Neural crest cell (in vitro differentiated cells): ENCODE results near the gene ZNF837. TPM values are rescaled to one million over a fixed set of nuclear protein-coding genes. Genes with fewer than 3 reads are reported as not detected.
A peak's percentile ranks its signal among the peaks of the same experiment; 100 is the strongest.

Experiments used
- DNase-seq: peaks from one replicate; pipeline ENCODE4 v3.0.0; 2021; ENCODE audit warnings: low read depth, mixed read lengths, low spot score
- H3K27ac Mint-ChIP-seq: one replicate; pipeline ENCODE4 v1.8.0; 2021; ENCODE audit warnings: mild to moderate bottlenecking, mixed read lengths; ENCODE audit not compliant: unreplicated experiment
- H3K27me3 Mint-ChIP-seq: 2 replicates; pipeline ENCODE4 v1.8.0; 2021; ENCODE audit warnings: low read depth, mild to moderate bottlenecking, mixed read lengths
- H3K36me3 Mint-ChIP-seq: 2 replicates; pipeline ENCODE4 v1.8.0; 2021; ENCODE audit warnings: low read depth, mild to moderate bottlenecking, mixed read lengths
- H3K4me1 Mint-ChIP-seq: 2 replicates; pipeline ENCODE4 v1.8.0; 2021; ENCODE audit warnings: mixed read lengths
- H3K4me3 Mint-ChIP-seq: one replicate; pipeline ENCODE4 v1.8.0; 2021; ENCODE audit warnings: mild to moderate bottlenecking, mixed read lengths
- H3K9me3 Mint-ChIP-seq: 2 replicates; pipeline ENCODE4 v1.8.0; 2021; ENCODE audit warnings: mixed read lengths
- total RNA-seq: library from RNA; stranded (reverse); gene quantifications from 2 replicates; pipeline ENCODE4 v1.2.1, GENCODE V29; 2021
- TF ChIP-seq, protein P1 (sequence below): fragments of 200-600 bp; sonication (generic); conservative IDR thresholded peaks from 2 replicates; pipeline ENCODE4 v1.5.0; 2021; ENCODE audit warnings: antibody characterized with exemption, mild to moderate bottlenecking

Gene ZNF837
- total RNA-seq, 1 donor from 2014 or later: 5.0 TPM

DNA sequence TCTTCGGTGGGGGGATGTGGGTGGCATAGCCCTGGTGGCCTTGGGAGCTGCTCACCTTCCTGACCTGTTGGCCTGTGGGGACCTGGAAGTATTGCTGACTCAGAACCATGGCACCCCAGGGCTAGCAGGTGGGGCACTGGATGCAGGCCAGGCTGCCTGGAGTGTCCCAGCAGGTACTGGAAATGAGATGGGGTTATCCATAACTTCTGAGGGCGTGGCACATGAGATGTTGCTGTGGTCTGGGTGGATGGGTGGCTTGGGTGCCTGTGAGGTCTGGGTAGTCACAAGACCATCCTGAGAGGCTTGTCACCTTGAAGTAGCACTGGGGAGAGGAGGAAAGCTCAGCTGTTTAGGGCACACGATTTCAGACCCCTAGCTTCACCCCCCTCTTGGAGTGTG is 14.0 kb upstream of the ZNF837 start:
- H3K4me3 Mint-ChIP-seq: peak overlapping the region; percentile 71
- H3K4me1 Mint-ChIP-seq: peaks cover 15% of the 10 kb centered on the region
- H3K36me3 Mint-ChIP-seq: peaks cover 17% of the 10 kb centered on the region
- H3K9me3 Mint-ChIP-seq: no peaks in the 10 kb centered on the region
- no peak for DNase-seq
- no peak overlapping the region for H3K27ac Mint-ChIP-seq
- H3K27me3 Mint-ChIP-seq: peaks cover 23% of the 10 kb centered on the region
- TF ChIP-seq, protein P1, sequence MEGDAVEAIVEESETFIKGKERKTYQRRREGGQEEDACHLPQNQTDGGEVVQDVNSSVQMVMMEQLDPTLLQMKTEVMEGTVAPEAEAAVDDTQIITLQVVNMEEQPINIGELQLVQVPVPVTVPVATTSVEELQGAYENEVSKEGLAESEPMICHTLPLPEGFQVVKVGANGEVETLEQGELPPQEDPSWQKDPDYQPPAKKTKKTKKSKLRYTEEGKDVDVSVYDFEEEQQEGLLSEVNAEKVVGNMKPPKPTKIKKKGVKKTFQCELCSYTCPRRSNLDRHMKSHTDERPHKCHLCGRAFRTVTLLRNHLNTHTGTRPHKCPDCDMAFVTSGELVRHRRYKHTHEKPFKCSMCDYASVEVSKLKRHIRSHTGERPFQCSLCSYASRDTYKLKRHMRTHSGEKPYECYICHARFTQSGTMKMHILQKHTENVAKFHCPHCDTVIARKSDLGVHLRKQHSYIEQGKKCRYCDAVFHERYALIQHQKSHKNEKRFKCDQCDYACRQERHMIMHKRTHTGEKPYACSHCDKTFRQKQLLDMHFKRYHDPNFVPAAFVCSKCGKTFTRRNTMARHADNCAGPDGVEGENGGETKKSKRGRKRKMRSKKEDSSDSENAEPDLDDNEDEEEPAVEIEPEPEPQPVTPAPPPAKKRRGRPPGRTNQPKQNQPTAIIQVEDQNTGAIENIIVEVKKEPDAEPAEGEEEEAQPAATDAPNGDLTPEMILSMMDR: no peak

DNA sequence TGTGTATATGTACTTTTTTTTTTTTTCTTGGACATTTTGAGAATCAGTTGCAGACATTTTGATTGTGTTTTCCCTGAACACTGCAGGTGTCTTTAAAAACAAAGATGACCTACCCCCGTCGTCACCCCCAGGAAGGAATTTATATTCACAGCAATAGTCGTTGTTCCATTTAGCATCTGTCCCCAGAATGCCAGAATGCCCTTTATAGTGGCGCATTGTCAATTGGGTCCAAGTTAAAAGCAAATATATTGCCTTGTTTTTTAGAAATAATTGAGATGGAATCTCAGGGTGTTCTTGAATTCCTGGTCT is 12.8 kb upstream of the ZNF837 start:
- Mint-ChIP-seq H3K27me3 (peaks cover 23% of the 10 kb centered on the region), H3K36me3 (peaks cover 21% of the 10 kb centered on the region), H3K27ac (no peak overlapping the region), H3K4me3 (peak overlapping the region; percentile 79), H3K9me3 (no peaks in the 10 kb centered on the region), H3K4me1 (peaks cover 18% of the 10 kb centered on the region)
- TF ChIP-seq, protein P1: no peak
- DNase-seq: no peak

DNA sequence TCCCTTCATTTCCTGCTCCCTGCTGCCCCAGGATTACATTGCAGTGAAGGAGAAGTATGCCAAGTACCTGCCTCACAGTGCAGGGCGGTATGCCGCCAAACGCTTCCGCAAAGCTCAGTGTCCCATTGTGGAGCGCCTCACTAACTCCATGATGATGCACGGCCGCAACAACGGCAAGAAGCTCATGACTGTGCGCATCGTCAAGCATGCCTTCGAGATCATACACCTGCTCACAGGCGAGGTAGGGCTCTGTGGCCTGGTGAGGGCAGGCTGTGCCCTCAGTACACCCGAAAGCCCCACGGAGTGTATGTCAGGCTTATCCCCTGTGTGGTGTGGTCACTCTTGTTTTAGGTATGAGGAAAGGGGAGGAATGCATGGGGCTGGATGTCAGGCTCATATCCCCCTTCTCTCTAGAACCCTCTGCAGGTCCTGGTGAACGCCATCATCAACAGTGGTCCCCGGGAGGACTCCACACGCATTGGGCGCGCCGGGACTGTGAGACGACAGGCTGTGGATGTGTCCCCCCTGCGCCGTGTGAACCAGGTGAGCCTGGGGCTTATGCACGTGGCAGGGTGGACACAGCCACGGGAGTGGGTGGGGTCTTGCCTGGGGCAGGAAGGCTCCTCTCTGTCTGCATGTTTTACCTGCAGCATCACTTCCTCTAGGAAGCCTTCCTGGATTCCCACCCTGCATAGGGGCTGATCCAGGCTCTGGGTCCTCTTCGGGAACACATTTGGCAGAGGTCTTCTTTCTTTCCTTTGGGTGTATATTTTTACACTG is 12.3 kb upstream of the ZNF837 start:
- TF ChIP-seq, protein P1: no peak
- Mint-ChIP-seq H3K36me3 (peaks cover 21% of the 10 kb centered on the region), H3K27ac (no peak overlapping the region), H3K27me3 (peaks cover 23% of the 10 kb centered on the region), H3K4me1 (peaks cover 22% of the 10 kb centered on the region), H3K9me3 (no peaks in the 10 kb centered on the region), H3K4me3 (peak overlapping the region; percentile 79)
- DNase-seq: no peak

DNA sequence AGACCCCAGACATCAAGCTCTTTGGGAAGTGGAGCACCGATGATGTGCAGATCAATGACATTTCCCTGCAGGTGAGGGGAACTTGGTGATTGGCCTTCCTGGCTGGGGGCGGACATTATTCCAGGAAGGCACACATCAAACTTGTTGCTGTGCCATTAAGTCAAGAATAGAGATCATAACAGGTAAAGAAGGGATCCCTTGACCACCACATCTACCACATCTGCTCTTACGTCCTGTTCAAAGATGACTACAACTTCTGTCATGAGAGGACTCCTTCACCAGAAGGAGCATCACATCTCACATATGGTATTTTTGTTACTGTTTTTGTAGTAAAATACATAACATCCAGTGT is 7.3 kb upstream of the ZNF837 start:
- Mint-ChIP-seq H3K4me3 (peak overlapping the region; percentile 99), H3K36me3 (peaks cover 15% of the 10 kb centered on the region), H3K4me1 (peaks cover 36% of the 10 kb centered on the region), H3K27ac (no peak overlapping the region), H3K27me3 (peaks cover 4% of the 10 kb centered on the region), H3K9me3 (no peaks in the 10 kb centered on the region)
- no peak for DNase-seq
- TF ChIP-seq, protein P1: no peak

DNA sequence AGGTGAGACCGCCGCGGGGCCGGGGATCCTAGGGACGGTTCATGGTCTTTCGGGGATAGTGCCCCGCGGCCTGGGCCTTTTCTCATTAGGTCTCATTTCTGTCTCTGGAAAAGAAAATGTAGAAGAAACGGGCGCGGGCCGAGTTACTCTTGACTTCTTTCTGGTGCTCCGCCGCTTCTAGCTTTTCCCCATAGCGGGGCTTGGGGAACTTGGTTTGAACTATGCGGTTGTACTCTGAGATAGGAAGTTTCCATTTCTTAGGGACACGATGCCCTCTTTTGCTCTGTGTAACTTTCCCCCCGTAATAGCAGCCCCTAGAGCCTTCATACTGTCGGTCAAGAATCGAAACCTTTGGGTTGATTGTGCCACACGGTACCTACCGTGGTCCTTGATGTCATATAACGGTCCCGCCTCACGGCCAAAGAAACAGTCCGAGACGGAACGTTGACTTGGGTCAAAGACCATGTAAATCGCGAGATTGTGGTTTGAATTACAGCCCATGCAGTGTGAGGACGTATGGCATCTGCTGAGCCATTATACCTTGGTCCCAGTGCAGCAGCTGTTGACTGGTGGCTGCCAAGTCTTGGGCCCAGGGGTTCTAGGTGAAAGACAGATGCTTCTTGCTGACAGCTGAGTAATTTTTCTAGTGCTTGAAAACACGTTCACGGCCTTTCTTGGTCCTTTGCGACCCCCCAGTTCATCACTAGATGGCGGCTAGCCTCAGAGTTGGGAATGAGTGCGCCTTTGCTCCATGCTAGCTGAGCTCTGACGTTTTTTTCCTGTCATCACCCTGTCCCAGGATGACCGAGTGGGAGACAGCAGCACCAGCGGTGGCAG is 6.7 kb upstream of the ZNF837 start:
- peaks cover 36% of the 10 kb centered on the region for H3K4me1 Mint-ChIP-seq
- no peak for DNase-seq
- H3K27me3 Mint-ChIP-seq: peaks cover 4% of the 10 kb centered on the region
- no peaks in the 10 kb centered on the region for H3K9me3 Mint-ChIP-seq
- peaks cover 15% of the 10 kb centered on the region for H3K36me3 Mint-ChIP-seq
- TF ChIP-seq, protein P1: no peak
- peak overlapping the region; percentile 99 for H3K4me3 Mint-ChIP-seq
- H3K27ac Mint-ChIP-seq: peak overlapping the region; percentile 100
